DMS153 treated with DMSO at 0.1 percent for 48 hours (cell line): ENCODE results near the gene OR2G2.

ENCODE experiments used
- DNase-seq: peaks from one replicate; lab custom pipeline; 2025; ENCODE audit not compliant: unreplicated experiment; lab: John Stamatoyannopoulos, UW

The OR2G2 gene

DNA sequence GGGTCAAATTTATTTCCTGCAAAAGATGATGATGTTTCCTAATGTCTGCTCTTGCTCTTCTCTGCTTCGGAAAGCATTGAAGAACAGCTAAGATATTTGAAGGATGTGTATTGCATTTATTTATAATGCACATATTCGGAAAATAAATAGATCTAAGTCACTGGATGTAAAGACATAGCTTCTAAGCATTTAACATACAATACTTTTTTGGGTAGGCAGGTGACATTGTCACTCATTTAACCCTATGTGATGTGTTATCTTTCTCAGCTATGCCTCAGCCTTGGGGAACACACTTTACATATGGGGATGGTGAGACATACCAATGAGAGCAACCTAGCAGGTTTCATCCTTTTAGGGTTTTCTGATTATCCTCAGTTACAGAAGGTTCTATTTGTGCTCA is at the start of gene OR2G2:
OR2G2 (plus strand) TSS at position 301 of the 400 bp plus-strand sequence; CDS start at position 301, 0 bp downstream.
- DNase-seq = no peak

GRCh38 chr1:247538561-247538960 is 49.6 kb upstream of the OR2G2 start:
- DNase-seq = no peak

- no peak for DNase-seq
These were observed 48.9 kb upstream of the OR2G2 start for GRCh38 chr1:247539215-247539614.

DNA sequence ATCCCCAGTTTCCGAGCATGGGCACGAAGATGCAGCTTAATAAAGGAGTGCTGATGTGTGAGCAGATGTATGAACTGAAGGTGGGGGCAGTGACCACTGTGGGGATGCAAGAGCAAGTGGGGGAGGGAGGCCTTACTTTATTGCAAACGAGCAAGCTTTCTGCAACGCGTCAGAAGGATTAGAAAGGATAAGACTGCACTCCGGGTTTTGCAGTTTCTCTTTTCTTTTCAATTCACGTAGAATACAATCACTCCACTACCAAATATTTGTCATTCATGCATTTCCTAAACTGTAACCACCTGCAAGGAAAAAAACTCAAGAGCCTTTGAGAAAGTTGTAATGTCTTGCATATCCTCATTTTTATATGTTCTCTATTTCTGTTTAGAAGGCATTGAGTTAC is 47.6 kb upstream of the OR2G2 start:
- DNase-seq = no peak

- DNase-seq = no peak
These were observed 45.3 kb upstream of the OR2G2 start for GRCh38 chr1:247542811-247543210.

GRCh38 chr1:247548092-247548491 is 40.1 kb upstream of the OR2G2 start:
- DNase-seq = no peak

GRCh38 chr1:247548769-247549182 is 39.4 kb upstream of the OR2G2 start, which contains the start of gene GCSAML:
TSS of gene GCSAML (plus strand) at chr1:247549134. CDS start at chr1:247549192, 58 bp downstream.
- DNase-seq = no peak

DNA sequence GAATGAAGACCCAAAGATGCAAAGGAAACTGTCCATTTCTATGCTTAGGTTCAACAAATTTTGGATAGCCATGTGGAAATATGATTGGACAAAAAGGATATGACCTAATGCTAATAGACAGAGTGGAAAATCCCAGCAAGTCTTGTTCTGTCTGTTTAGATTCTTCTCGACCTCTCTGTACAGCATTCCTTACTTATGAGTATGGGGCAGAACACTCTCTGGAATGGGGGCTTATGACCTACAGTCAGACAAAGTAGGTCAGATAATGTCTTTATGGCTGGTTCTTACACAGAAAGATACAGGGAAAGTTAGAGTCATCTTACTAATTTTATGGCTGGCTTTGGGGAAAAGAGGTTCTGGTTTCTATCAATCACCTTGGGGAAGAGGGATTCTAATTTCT is 36.4 kb upstream of the OR2G2 start:
- no peak for DNase-seq

DNA sequence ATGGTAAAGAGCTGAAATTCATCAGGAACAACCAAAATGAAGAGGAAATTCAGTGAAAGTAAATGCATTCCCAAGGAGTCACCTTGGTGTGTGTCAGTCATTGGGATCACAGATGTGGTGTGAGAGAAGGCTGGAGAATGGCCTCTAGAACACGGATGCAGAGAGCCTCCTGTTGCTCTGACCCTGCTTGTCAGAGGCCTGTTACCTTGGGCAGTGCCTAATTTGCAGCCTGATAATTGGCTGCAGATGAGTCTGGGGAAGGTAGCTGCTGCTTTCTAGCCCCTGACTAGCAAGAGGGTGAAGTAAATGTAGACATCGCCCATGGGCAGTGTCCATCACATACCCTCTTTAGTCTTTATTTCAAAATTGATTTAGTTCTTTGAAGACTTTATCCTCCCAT is 35.9 kb upstream of the OR2G2 start:
- DNase-seq = no peak

DNA sequence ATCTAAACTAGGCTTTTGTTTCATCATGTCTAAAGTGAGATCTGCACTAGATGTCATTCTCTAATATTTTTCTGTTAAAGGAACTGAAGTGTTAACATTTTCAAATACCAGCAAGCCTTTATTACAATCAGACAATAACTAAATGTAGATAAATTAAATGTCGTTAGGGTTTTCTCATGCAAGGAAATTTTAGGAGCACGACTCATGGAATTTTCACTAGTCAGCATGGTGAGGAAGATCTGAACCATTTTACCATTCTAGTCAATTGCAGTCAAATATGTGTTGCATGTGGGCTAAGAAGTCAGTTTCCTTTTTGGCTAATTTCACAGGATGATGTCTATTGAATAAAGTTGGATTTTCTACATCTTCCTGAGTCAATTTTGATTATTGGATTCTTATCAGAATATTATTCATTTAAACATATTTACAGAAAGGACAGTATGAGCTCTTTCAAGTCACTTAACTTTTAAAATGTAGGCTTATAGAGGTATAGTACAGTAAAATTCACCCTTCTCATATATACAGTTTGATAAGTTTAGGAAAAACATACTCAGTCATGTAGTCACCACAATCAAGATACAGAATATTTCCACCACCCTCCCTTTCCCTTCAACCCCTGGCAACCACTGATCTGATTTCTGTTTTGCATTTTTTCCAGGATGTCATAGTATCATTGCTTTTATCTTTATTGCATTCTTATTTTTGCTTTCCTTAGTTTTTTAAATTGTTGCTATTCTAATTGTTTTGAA is 30.1 kb upstream of the OR2G2 start:
- no peak for DNase-seq

DNA sequence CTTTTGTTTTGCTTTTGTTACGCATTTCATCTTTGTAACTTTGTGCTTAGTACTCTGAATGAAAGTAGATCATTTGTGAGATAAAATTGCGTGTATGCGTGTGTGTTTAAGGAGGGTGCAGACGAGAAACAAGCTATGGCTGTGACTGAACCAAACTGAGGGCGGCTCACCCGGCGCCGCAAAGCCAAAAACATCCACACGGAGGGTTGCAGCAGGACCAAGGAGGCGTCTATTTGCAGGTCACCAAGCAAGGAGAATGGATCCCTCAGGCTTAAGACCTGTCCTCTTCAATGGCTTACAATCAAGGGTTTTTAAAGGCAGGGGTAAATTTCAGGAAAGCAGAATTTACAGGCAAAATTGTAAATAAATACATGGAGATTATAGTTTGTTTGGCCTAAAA is 26.4 kb upstream of the OR2G2 start:
- DNase-seq = no peak

- no peak for DNase-seq
These were observed 26.0 kb upstream of the OR2G2 start for GRCh38 chr1:247562198-247562597.

- DNase-seq = no peak
These were observed 13.9 kb upstream of the OR2G2 start for GRCh38 chr1:247574236-247574635.

GRCh38 chr1:247574664-247575063 is 13.5 kb upstream of the OR2G2 start:
- no peak for DNase-seq

- peak; percentile 17 for DNase-seq
These were observed 11.6 kb upstream of the OR2G2 start for GRCh38 chr1:247576514-247576913.

- DNase-seq = no peak
These were observed 9.2 kb upstream of the OR2G2 start for GRCh38 chr1:247578946-247579460.

GRCh38 chr1:247605286-247605685 is 17.1 kb downstream of the OR2G2 start, which contains the start of gene OR2G3:
TSS of gene OR2G3 (plus strand) at chr1:247605586. CDS start at chr1:247605586, 0 bp downstream.
- no peak for DNase-seq

DNA sequence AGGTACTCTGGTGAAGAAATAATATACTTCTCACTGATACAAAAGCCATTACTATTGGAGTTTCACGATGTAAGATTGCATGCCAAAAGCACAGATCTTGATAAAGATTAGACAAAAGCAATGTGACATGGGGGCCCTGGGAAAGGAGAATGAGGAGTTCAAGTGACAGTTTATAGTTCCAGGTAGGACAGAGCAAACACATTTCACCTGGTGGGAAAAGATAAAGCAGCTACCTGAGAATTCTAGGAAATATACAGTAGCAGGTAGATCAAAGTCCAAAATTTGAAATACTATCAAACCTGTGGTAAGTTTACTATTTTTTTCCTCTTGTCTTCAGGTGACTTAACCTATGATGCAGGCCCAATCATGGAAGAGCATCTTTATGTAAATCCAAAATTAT is 25.2 kb downstream of the OR2G2 start:
- no peak for DNase-seq

GRCh38 chr1:247614625-247615024 is 26.5 kb downstream of the OR2G2 start:
- no peak for DNase-seq

DNA sequence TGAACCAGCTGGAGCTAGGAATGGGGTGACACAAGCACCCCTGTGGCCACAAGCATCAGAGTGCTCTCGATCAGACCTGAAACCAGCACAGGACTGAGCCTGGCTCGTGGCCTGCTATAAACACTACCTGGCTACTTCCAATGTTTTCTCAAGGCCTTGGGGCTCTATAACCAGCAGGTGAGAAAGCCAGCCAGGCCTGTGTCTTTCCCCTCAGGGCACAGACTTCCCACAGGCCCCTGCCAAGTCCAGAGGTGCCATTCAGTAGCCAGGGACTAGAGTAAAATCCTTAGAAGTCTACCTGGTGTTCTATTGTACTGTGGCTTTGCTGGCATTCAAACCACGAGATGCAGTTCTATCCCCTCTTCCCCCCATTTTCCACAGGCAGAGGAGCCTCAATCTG is 39.8 kb downstream of the OR2G2 start:
- DNase-seq = no peak

- DNase-seq = no peak
These were observed 49.9 kb downstream of the OR2G2 start for GRCh38 chr1:247638011-247638410.

DNA sequence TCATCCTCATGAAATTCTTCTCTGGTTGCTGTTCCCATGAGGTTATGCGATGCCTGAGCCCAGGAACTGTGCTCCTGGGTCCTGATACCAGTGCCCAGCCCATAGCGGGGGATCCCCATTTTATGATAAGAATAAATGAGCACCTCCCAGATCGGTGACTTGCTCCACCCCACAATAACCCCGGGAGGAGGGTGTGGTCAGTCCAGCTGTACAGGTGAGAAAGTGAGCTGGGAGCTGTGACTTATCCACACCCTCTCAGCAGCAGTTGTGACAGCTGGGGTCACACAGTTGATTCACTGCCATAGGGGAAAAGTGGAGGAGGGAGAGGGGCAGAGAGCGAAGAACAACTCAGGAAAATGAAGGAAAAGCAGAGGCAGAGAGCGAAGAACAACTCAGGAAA is 50.6 kb downstream of the OR2G2 start:
- no peak for DNase-seq
